B cell (primary cell): ENCODE measurements around the gene RAB15.

Source experiments
- EZH2 ChIP-seq: IDR thresholded peaks from 2 replicates; pipeline ENCODE4 v1.6.1; 2012; ENCODE audit warnings: borderline replicate concordance, low read depth, mild to moderate bottlenecking, moderate library complexity, low read length; ENCODE audit not compliant: insufficient read depth, poor library complexity, severe bottlenecking
- TF ChIP-seq, protein P1 (sequence below): fragments of 200-600 bp; IDR thresholded peaks from one replicate; pipeline ENCODE4 v1.8.0; 2022; ENCODE audit warnings: antibody characterized with exemption, mild to moderate bottlenecking

DNA sequence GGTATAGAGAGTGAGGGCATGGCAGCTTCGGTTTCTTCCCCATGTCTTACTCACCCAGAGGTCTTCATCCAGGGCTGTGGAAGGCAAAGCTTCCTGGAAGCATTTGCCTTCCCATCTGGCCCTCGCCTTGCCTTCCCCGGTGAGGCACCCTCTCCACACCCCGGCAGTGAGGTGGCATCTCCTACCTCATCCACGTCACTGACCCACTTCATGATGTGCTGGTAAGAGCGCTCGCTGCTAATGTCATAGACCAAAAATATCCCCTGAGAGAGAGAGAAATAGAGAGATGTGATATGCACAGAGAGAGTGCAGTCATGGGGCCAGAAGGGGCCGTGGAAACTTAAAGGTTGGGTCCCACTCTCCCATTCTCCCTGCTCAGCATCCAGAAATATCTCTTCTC lies 21.2 kb downstream of the RAB15 start:
- TF ChIP-seq, protein P1, sequence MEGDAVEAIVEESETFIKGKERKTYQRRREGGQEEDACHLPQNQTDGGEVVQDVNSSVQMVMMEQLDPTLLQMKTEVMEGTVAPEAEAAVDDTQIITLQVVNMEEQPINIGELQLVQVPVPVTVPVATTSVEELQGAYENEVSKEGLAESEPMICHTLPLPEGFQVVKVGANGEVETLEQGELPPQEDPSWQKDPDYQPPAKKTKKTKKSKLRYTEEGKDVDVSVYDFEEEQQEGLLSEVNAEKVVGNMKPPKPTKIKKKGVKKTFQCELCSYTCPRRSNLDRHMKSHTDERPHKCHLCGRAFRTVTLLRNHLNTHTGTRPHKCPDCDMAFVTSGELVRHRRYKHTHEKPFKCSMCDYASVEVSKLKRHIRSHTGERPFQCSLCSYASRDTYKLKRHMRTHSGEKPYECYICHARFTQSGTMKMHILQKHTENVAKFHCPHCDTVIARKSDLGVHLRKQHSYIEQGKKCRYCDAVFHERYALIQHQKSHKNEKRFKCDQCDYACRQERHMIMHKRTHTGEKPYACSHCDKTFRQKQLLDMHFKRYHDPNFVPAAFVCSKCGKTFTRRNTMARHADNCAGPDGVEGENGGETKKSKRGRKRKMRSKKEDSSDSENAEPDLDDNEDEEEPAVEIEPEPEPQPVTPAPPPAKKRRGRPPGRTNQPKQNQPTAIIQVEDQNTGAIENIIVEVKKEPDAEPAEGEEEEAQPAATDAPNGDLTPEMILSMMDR: no peak
- TF ChIP-seq EZH2: no peak
